ENCODE measurements around the gene CLECL1. TPM values are rescaled to one million over a fixed set of nuclear protein-coding genes. Genes with fewer than 3 reads are reported as not detected.

CLECL1 gene
- total and polyA plus RNA-seq, 9 of the 15 experiments (the other 6 are each of a cell fraction or from before 2014, with no cell fraction given), result 0.13 to 0.25 TPM; not detected in 7

DNA sequence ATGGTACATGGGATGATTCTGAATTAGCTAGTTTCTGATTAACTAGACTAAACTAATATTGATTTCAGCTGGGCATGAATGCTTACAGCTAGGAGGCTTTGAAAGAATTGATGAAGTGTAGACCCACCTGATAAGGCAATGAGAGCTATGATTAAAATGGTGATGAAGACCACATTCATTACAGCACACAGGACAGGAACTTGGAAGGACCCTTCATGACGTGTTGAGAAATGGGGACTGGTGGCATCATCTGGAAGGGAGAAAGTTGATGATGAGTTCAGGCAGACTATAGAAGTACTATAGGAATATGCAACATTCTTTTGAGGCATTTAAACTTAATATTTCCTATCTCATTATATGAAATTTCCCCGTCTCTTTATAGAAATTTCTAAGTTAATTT lies 23.3 kb upstream of the CLECL1 start:
- Histone ChIP-seq H3K27me3 (ENCODE audit: control insufficient read depth in 2 of 2, insufficient read depth in 2 of 2, low read length in 2 of 2) (no peaks in the 10 kb centered on the region), H3K9me1 (ENCODE audit: control insufficient read depth, insufficient read depth, low read length) (no peaks in the 10 kb centered on the region), H3K27ac (ENCODE audit: extremely low read depth, low read depth, low read length) (no peak overlapping the region), H3K79me2 (ENCODE audit: control insufficient read depth, insufficient read depth, low read length) (peaks cover 73% of the 10 kb centered on the region), H4K20me1 (replicated peaks; ENCODE audit: control insufficient read depth, insufficient read depth, low read length) (no peaks in the 10 kb centered on the region; the same call in 1 of the 2 replicates), H3K4me1 (replicated peaks in 1 of 2; ENCODE audit: control insufficient read depth in 2 of 2, insufficient read depth in 2 of 2, low read length in 2 of 2) (no peaks in the 10 kb centered on the region), H3K4me2 (ENCODE audit: insufficient read depth, low read length) (peak overlapping the region; percentile 60), H3K9ac (ENCODE audit: insufficient read depth in 1 of 2, low read depth in 2 of 2, low read length in 2 of 2) (no peak overlapping the region), H2AFZ (ENCODE audit: low read depth, low read length) (no peak overlapping the region), H3K4me3 (no peak overlapping the region), H3K36me3 (ENCODE audit: control insufficient read depth, insufficient read depth, low read length) (peaks cover 43% of the 10 kb centered on the region), H3K9me3 (replicated peaks; ENCODE audit: control insufficient read depth, insufficient read depth, low read depth, low read length) (no peaks in the 10 kb centered on the region)
- intact Hi-C loops (cut with micrococcal nuclease), result no loop called here
- 74% methylated on average over 2 of the region's 2 CpGs for WGBS (ENCODE audit: insufficient coverage, low coverage, missing lambda C conversion rate)
- ChIA-PET POLR2A (interaction anchor here (0.6 to 0.9 kb wide), 2 partner anchors 41 to 349 kb away, joined by 3 read pairs; no protein-coding TSS in a partner anchor), CTCF (ENCODE audit: low intra/inter-chr PET ratio) (no interaction called here)
- in situ Hi-C loops (cut with MboI), result no loop called here
- ATAC-seq (no peak), DNase-seq (ENCODE audit: extremely low read depth in 1 of 4, low spot score in 3 of 4) (no peak), FAIRE-seq (no peak)
- BruUV-seq (replicated peaks), result no TSS peak
- TF ChIP-seq KDM1A (IDR thresholded peaks at IDR 0.05) (no peak), ZNF639 (CRISPR knock-in tag; conservative IDR thresholded peaks at IDR 0.05 in 1 of 2, IDR thresholded peaks at IDR 0.05 in 1 of 2) (no peak), CSDE1 (IDR thresholded peaks at IDR 0.05) (no peak), REST (IDR thresholded peaks at IDR 0.05; ENCODE audit: borderline replicate concordance) (no peak), REST (CRISPR knock-in tag; IDR thresholded peaks at IDR 0.05; ENCODE audit: low read depth) (no peak), ZNF24 (IDR thresholded peaks at IDR 0.05) (no peak), ZNF384 (IDR thresholded peaks at IDR 0.05; ENCODE audit: low read depth, low read length) (no peak), RCOR1 (IDR thresholded peaks at IDR 0.05; ENCODE audit: borderline replicate concordance in 1 of 2, low read depth in 2 of 2, low read length in 2 of 2) (no peak), POLR2A (conservative IDR thresholded peaks at IDR 0.05) (0 out of 2 replicates have a peak, but pooled peaks have one; percentile 36), ZNF444 (CRISPR knock-in tag; IDR thresholded peaks at IDR 0.05) (no peak), SREBF1 (IDR thresholded peaks at IDR 0.05; ENCODE audit: borderline replicate concordance, low read depth, low read length) (no peak), XRCC4 (IDR thresholded peaks at IDR 0.05; ENCODE audit: extremely low read depth, insufficient read depth, insufficient read length) (no peak)
